GM19372 (cell line): ENCODE measurements around the gene ILF3.
"Not testable (repeated sequence)": the region's sequence is repeated elsewhere in the genome, so short reads cannot be mapped to it uniquely, and the experiment has no call there.

ENCODE experiments used
- ATAC-seq: cut with Tn5 transposase; IDR thresholded peaks from one replicate; pipeline ENCODE4 v1.9.1; 2021; ENCODE audit warnings: mild to moderate bottlenecking, low read depth, moderate library complexity; ENCODE audit not compliant: unreplicated experiment

Gene ILF3

GRCh38 chr19:10671922-10672321 lies 17.8 kb downstream of the ILF3 start:
- ATAC-seq: not testable (repeated sequence)

DNA sequence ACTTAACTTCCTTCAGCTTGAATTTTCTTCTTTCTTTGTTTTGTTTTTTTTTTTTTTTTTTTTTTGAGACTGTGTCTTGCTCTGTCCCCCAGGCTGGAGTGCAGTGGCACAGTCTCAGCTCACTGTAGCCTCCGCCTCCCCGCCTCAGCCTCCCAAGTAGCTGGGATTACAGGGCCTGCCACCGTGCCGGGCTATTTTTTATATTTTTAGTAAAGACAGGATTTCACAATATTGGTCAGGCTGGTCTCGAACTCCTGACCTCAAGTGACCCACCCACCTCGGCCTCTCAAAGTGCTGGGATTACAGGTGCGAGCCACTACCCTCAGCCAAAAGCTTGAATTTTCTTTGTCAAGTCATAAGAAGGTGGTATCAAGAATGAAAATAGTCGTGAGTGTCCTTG lies 21.1 kb downstream of the ILF3 start:
- not testable (repeated sequence) for ATAC-seq

DNA sequence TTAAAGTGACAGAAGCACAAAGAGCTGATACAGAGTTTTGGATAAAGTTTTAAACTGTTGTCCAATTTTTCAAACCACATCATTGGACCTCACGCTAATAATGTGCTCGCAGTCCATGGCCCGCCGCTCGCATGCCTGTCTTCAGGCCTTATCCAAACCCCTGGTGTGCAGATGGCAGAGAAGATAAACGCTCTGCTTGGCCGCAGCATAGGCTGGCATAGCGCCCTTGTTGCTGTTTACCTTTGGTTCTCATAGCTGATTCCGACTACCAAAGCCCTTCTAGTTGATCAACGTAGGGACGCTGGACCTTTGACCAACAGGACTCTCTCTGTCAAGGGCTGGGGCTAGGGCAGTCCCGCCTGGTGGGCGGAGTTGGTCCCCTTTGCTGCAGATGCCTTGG lies 23.6 kb downstream of the ILF3 start:
- ATAC-seq: no peak

- no peak for ATAC-seq
Observed at GRCh38 chr19:10678813-10679212, 24.7 kb downstream of the ILF3 start.

DNA sequence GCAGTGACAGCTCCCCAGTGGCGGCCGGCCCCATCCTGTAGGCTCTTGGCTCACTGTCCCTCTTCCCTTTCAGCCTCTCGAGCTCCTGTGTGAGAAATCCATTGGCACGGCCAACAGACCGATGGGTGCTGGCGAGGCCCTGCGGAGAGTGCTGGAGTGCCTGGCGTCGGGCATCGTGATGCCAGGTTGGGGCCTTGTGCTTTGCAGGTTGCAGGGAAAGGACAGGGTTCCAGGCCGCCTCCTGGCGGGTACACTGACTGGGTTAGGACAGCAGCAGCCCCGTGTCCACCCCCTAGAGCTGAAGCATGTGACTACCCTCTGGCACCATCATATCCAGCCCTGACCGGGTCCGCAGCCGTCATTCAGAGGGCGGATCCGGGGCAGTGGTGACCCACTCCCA lies 25.6 kb downstream of the ILF3 start:
- no peak for ATAC-seq

- ATAC-seq: no peak
Observed at GRCh38 chr19:10680545-10681135, 26.5 kb downstream of the ILF3 start.

GRCh38 chr19:10681658-10682057 lies 27.5 kb downstream of the ILF3 start:
- ATAC-seq: no peak

GRCh38 chr19:10682397-10683063 lies 28.4 kb downstream of the ILF3 start:
- ATAC-seq: no peak

DNA sequence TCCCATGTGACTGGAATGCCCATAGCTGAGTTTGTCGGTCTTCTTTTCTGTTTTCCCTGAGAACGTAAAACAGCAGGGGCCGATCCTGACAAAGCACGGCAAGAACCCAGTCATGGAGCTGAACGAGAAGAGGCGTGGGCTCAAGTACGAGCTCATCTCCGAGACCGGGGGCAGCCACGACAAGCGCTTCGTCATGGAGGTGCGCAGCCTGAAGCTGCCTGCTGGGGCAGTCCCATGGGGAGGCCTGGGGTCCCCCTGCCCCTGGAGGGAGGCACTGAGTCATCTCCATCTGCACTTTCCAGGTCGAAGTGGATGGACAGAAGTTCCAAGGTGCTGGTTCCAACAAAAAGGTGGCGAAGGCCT lies 28.9 kb downstream of the ILF3 start:
- ATAC-seq: no peak

GRCh38 chr19:10683582-10683981 lies 29.4 kb downstream of the ILF3 start:
- no peak for ATAC-seq

GRCh38 chr19:10685210-10685609 lies 31.1 kb downstream of the ILF3 start:
- no peak for ATAC-seq

DNA sequence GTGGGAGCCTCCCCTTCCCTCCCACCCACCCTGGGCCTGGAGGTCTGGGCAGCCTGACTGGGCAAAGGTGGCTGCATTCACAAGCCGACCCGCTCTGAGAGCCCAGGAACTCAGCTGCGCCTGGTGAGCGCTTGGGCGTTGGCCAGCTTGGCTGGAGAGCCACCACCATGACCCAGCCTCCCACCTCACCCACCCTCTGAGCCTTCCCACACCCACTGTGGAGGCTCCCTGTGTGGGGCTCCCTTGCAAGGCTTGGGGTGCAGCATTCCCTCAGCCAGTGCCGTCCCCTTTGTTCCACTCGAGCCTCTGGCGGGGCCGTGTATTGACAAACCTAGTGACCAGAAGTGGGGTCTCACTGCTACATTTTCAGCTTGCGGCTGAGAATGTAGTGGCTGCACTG lies 32.0 kb downstream of the ILF3 start:
- no peak for ATAC-seq

DNA sequence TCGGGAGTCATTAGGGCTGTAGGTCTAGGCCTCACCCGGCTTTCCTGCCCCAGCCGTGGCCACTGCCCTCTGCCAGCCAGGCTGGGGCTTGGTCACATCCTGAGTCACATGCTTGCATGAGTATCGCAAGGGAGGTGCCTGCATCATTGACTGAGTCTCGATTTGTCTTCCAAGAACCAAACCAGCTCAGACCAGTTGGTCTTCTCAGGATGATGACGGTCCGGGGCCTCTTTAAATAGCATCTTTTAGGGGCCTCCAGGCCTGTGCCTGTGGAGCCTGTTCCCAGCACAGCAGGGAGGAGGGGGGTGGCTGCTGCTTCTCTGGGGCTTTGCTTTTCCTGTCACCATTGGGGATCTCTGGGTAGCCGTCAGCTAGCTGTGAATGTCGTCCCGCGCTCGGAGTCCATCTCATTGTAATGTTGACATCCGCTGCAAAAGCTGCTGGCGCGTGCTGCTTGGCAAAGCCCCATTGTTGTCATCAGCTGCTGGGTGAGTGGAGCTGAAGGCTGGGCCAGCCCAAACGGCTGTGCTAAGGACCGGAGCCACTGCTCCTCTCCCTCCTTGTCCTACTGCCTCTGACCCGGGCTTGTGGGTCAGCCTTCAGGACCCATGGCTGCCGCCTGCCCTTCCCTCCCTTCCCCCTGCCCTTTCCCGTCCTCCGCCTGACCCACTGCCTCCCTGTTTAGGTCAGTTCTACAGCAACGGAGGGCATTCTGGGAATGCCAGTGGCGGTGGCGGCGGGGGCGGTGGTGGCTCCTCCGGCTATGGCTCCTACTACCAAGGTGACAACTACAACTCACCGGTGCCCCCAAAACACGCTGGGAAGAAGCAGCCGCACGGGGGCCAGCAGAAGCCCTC lies 32.7 kb downstream of the ILF3 start:
- ATAC-seq: no peak

DNA sequence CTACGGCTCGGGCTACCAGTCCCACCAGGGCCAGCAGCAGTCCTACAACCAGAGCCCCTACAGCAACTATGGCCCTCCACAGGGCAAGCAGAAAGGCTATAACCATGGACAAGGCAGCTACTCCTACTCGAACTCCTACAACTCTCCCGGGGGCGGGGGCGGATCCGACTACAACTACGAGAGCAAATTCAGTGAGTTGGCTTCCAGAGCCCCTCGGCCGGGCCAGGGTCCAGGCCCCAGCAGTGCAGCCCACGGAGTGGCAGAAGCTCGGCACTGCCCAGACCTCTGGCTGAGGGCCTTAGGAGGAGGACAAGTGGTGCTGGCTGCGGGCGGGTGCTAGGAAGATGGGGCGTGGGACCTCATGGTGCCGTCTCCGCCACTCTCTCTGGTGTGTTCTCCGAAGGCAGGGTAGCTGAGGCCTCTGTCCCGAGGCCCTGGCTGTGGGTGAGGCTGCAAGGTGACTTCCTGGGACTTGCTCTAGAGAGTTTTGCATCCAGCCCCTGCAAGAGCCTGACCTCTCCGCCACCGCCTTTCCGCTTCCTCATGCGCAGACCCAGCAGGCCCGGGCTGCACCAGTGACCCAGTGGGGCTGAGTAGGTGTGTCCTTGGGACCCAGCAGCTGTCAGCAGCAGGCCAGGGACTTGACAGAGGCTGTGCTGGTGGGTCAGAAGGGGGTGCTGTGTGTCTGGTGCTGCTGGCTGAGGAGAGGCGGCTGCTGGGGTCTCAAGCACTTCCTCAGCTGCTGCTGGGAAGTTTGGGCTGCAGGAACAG lies 33.6 kb downstream of the ILF3 start:
- ATAC-seq: no peak

DNA sequence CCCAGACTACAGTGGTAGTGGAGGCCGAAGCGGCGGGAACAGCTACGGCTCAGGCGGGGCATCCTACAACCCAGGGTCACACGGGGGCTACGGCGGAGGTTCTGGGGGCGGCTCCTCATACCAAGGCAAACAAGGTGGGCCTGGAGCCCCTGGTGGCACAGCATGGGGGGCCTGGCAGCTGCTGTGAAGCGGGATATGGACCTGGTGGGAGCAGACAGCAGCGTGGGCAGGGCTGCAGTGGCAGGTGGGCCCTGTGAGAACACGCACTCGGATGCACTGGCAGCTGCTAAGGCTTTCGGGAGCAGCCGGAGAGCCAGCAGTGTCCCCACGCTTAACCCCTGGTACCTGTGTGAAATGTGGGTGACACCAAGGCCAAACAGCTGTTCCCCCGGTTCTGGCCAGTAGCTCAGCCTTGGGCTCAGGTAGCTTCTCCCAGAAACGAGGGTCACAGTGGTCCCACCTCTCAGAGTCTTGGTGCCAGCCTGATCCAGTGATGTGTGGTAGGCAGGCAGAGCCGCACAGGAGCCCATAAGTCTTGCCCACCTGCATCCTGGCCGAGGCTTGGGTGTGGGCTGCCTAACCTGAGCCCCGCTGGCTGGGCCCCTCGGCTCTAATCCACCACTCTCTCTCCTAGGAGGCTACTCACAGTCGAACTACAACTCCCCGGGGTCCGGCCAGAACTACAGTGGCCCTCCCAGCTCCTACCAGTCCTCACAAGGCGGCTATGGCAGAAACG lies 34.6 kb downstream of the ILF3 start:
- no peak for ATAC-seq

DNA sequence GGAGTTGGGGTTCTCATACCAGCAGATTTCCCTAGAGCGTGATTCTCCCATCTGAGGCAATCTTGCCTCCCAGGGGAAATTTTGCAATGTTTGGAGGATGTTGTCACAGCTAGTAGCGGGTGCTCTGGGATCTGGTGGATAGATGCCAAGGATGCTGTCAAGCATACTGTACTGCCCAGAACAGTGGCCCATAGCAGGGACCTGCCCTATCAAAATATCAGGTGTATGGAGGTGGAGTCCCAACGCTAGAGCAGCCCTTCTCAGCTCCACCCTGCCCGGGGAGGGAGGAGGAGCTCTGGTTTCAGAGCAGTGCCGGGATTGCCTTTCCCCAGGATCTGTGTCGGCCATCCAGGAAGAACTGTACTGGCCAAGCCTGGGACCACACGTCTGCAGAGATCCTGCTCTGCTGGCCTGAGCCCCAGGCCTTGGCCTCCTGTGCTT lies 36.2 kb downstream of the ILF3 start:
- no peak for ATAC-seq

- ATAC-seq: no peak
Observed at GRCh38 chr19:10691178-10691881, 37.2 kb downstream of the ILF3 start.

DNA sequence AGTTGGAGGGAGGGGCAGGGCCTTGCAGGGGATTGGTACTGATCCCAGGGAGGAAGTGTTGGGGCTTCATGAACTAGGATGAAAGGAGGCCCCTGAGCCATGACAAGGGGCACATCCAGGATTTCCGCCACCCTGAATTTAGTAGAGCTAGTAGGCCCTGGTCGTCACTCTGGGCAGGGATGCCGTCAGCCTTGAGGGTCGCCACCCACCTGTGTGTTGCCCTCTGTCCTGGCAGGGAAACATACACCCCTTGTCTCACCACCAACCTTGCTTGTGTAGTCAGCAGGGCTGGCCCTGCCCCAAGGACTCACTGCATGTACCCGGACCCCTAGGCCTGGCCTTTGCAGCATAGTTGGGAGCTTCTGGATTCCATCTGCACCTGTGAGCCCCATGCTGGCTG lies 37.7 kb downstream of the ILF3 start:
- ATAC-seq: no peak

- no peak for ATAC-seq
Observed at GRCh38 chr19:10692673-10693264, 38.6 kb downstream of the ILF3 start.
